Thyroid gland (tissue), 4 donors: ENCODE results near the gene ADGRD1.

Experiments
- CTCF ChIP-seq, 6 experiments: fragments of 200-600 bp in 3 of 6; fragments of 450-650 bp in 3 of 6; sonication (generic) in 3 of 6; IDR thresholded peaks; one replicate each; pipeline ENCODE4 v1.5.1; 2016 to 2019; ENCODE audit warnings: antibody characterized with exemption in 6 of 6, mild to moderate bottlenecking in 2 of 6, inconsistent platforms in 1 of 6, moderate library complexity in 1 of 6
- POLR2A ChIP-seq, 2 donors: fragments of 450-650 bp; IDR thresholded peaks; one replicate each; pipeline ENCODE4 v1.6.1; 2017; ENCODE audit warnings: antibody characterized with exemption in 2 of 2, mild to moderate bottlenecking in 2 of 2, moderate library complexity in 1 of 2

DNA sequence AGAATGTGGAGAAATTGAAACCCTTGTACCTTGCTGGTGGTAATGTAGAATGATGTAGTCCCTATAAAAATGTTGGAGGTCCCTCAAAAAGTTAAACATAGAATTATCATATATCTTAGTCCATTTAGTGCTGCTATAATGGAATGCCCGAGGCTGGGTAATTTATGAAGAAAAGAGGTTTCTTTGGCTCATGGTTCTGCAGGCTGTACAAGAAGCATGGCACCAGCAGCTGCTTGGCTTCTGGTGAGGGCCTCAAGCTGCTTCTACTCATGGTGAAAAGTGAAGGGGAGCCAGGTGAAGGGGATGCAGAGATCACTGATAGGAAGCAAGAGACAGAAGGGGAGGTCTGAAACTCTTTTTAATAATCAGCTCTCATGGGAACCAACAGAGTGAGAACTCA is 233.9 kb downstream of the ADGRD1 start:
- TF ChIP-seq CTCF (IDR thresholded peaks at IDR 0.05) = no peak
- TF ChIP-seq POLR2A (IDR thresholded peaks at IDR 0.05) = no peak
